ENCODE results near the gene RAPGEF4. TPM values are rescaled to one million over a fixed set of nuclear protein-coding genes. Genes with fewer than 3 reads are reported as not detected.

RAPGEF4 gene
- total RNA-seq, 1 experiment from 2014 or later, result 2.2 TPM

GRCh38 chr2:173001664-173002604 is 266.3 kb downstream of the RAPGEF4 start:
- no peak for TF ChIP-seq PRDM15 (CRISPR knock-in tag; IDR thresholded peaks at IDR 0.05)
- no peak for TF ChIP-seq TCF7 (CRISPR knock-in tag; IDR thresholded peaks at IDR 0.05; ENCODE audit: low read depth)
- no peak for TF ChIP-seq GABPB1 (CRISPR knock-in tag; IDR thresholded peaks at IDR 0.05)
- CTCF ChIA-PET, result no interaction called here
- ATAC-seq (no peak), DNase-seq (ENCODE audit: low spot score) (no peak)
- H3K4me3 Mint-ChIP-seq, result no peak overlapping the region
- POLR2A ChIA-PET, result no interaction called here
- H3K36me3 Mint-ChIP-seq, result no peaks in the 10 kb centered on the region
- H3K27me3 Mint-ChIP-seq (ENCODE audit: low read depth), result no peaks in the 10 kb centered on the region
- no peak overlapping the region for H3K27ac Mint-ChIP-seq
- no peaks in the 10 kb centered on the region for H3K9me3 Mint-ChIP-seq
- H3K4me1 Mint-ChIP-seq, result peaks cover 14% of the 10 kb centered on the region

- ATAC-seq, result peak; percentile 28; the same call in 1 of the 2 replicates
- POLR2A ChIA-PET, result no interaction called here
Measured at GRCh38 chr2:173002751-173003541, 267.3 kb downstream of the RAPGEF4 start.

GRCh38 chr2:173008786-173009185 is 273.1 kb downstream of the RAPGEF4 start:
- no peaks in the 10 kb centered on the region for H3K9me3 Mint-ChIP-seq
- TF ChIP-seq JUN (CRISPR knock-in tag; IDR thresholded peaks at IDR 0.05) (no peak), TEAD4 (CRISPR knock-in tag; IDR thresholded peaks at IDR 0.05) (no peak), ZNF121 (CRISPR knock-in tag; IDR thresholded peaks at IDR 0.05) (no peak), PRRX2 (CRISPR knock-in tag; IDR thresholded peaks at IDR 0.05) (no peak), RELA (CRISPR knock-in tag; IDR thresholded peaks at IDR 0.05; ENCODE audit: borderline replicate concordance) (no peak), EMX1 (CRISPR knock-in tag; IDR thresholded peaks at IDR 0.05) (no peak), ZNF671 (CRISPR knock-in tag; IDR thresholded peaks at IDR 0.05) (no peak), NR3C1 (CRISPR knock-in tag; conservative IDR thresholded peaks at IDR 0.05; ENCODE audit: low read depth) (no peak), USF2 (CRISPR knock-in tag; IDR thresholded peaks at IDR 0.05) (no peak), ATF1 (CRISPR knock-in tag; IDR thresholded peaks at IDR 0.05) (no peak), ESRRA (CRISPR knock-in tag; IDR thresholded peaks at IDR 0.05; ENCODE audit: borderline replicate concordance) (no peak), CBFB (CRISPR knock-in tag; IDR thresholded peaks at IDR 0.05; ENCODE audit: low read depth) (no peak)

More at GRCh38 chr2:173002751-173003541, 267.3 kb downstream of the RAPGEF4 start:
- Mint-ChIP-seq H3K27ac (peak overlapping the region; percentile 16; the same call in 1 of the 2 replicates), H3K4me3 (no peak overlapping the region), H3K4me1 (peaks cover 14% of the 10 kb centered on the region), H3K36me3 (no peaks in the 10 kb centered on the region), H3K27me3 (ENCODE audit: low read depth) (no peaks in the 10 kb centered on the region), H3K9me3 (no peaks in the 10 kb centered on the region)
- no peak for DNase-seq (ENCODE audit: low spot score)
- CTCF ChIA-PET, result interaction anchor here (1.1 kb wide), 1 partner anchor 71 kb away, joined by 3 read pairs; no protein-coding TSS in a partner anchor
- TF ChIP-seq SMAD3 (CRISPR knock-in tag; IDR thresholded peaks at IDR 0.05; ENCODE audit: borderline replicate concordance) (no peak), ZNF416 (CRISPR knock-in tag; IDR thresholded peaks at IDR 0.05) (no peak), E2F1 (CRISPR knock-in tag; IDR thresholded peaks at IDR 0.05) (no peak), TCF7 (CRISPR knock-in tag; IDR thresholded peaks at IDR 0.05; ENCODE audit: low read depth) (no peak), FOXK1 (CRISPR knock-in tag; IDR thresholded peaks at IDR 0.05) (no peak), GABPB1 (CRISPR knock-in tag; IDR thresholded peaks at IDR 0.05) (no peak), CREM (CRISPR knock-in tag; IDR thresholded peaks at IDR 0.05) (no peak), SOX15 (CRISPR knock-in tag; IDR thresholded peaks at IDR 0.05) (no peak), NFYB (CRISPR knock-in tag; conservative IDR thresholded peaks at IDR 0.05; ENCODE audit: low read depth) (no peak)
- TF ChIP-seq, protein P1, sequence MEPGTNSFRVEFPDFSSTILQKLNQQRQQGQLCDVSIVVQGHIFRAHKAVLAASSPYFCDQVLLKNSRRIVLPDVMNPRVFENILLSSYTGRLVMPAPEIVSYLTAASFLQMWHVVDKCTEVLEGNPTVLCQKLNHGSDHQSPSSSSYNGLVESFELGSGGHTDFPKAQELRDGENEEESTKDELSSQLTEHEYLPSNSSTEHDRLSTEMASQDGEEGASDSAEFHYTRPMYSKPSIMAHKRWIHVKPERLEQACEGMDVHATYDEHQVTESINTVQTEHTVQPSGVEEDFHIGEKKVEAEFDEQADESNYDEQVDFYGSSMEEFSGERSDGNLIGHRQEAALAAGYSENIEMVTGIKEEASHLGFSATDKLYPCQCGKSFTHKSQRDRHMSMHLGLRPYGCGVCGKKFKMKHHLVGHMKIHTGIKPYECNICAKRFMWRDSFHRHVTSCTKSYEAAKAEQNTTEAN (CRISPR knock-in tag; IDR thresholded peaks at IDR 0.05), result no peak

More at GRCh38 chr2:173008786-173009185, 273.1 kb downstream of the RAPGEF4 start:
- ChIA-PET CTCF (no interaction called here), POLR2A (no interaction called here)
- no peaks in the 10 kb centered on the region for H3K27me3 Mint-ChIP-seq (ENCODE audit: low read depth)
- H3K4me3 Mint-ChIP-seq, result no peak overlapping the region
- no peak overlapping the region for H3K27ac Mint-ChIP-seq
- no peaks in the 10 kb centered on the region for H3K36me3 Mint-ChIP-seq
- no peak for ATAC-seq
- no peak for DNase-seq (ENCODE audit: low spot score)
- H3K4me1 Mint-ChIP-seq, result peaks cover 4% of the 10 kb centered on the region
